Hematopoietic multipotent progenitor cell treated with erythropoietin and hydrocortisone succinate and interleukin-3 and kit ligand, for 15 days (in vitro differentiated cells): ENCODE data around the gene PKP1.
A peak's percentile ranks its signal among the peaks of the same experiment; 100 is the strongest.

Source experiments
- DNase-seq: peaks from one replicate; pipeline ENCODE4 v3.0.0-alpha.2; 2015; ENCODE audit warnings: low spot score

PKP1 gene

GRCh38 chr1:201353186-201353940 is 70.1 kb downstream of the PKP1 start:
- no peak for DNase-seq

GRCh38 chr1:201354151-201354900 is 71.0 kb downstream of the PKP1 start:
- DNase-seq = no peak

- no peak for DNase-seq
Measured at GRCh38 chr1:201354901-201355295, 71.6 kb downstream of the PKP1 start.

- no peak for DNase-seq
Measured at GRCh38 chr1:201355471-201355870, 72.2 kb downstream of the PKP1 start.

GRCh38 chr1:201356236-201356635 is 72.9 kb downstream of the PKP1 start:
- DNase-seq = no peak

GRCh38 chr1:201356701-201357100 is 73.4 kb downstream of the PKP1 start:
- DNase-seq = no peak

GRCh38 chr1:201357211-201357610 is 73.9 kb downstream of the PKP1 start:
- DNase-seq = no peak

- DNase-seq = no peak
Measured at GRCh38 chr1:201357636-201358348, 74.5 kb downstream of the PKP1 start.

GRCh38 chr1:201358596-201358995 is 75.3 kb downstream of the PKP1 start:
- no peak for DNase-seq

- DNase-seq = no peak
Measured at GRCh38 chr1:201359031-201359872, 75.9 kb downstream of the PKP1 start.

GRCh38 chr1:201359873-201360210 is 76.5 kb downstream of the PKP1 start:
- DNase-seq = no peak

GRCh38 chr1:201360486-201360885 is 77.2 kb downstream of the PKP1 start:
- no peak for DNase-seq

- DNase-seq = no peak
Measured at GRCh38 chr1:201360901-201361651, 77.8 kb downstream of the PKP1 start.

GRCh38 chr1:201361652-201362504 is 78.6 kb downstream of the PKP1 start:
- DNase-seq = peak; percentile 46

GRCh38 chr1:201362906-201363305 is 79.6 kb downstream of the PKP1 start:
- DNase-seq = no peak

GRCh38 chr1:201363467-201363866 is 80.2 kb downstream of the PKP1 start:
- DNase-seq = no peak

- no peak for DNase-seq
Measured at GRCh38 chr1:201364808-201365105, 81.5 kb downstream of the PKP1 start.

GRCh38 chr1:201365251-201365650 is 81.9 kb downstream of the PKP1 start:
- no peak for DNase-seq

GRCh38 chr1:201366696-201367095 is 83.4 kb downstream of the PKP1 start:
- DNase-seq = no peak

- DNase-seq = no peak
Measured at GRCh38 chr1:201369209-201369608, 85.9 kb downstream of the PKP1 start.

- no peak for DNase-seq
Measured at GRCh38 chr1:201370500-201370899, 87.2 kb downstream of the PKP1 start.
